ENCODE measurements around the gene CBARP.

GRCh38 chr19:1234955-1235380 lies 2.8 kb downstream of the CBARP start:
- TF ChIP-seq, protein P1, sequence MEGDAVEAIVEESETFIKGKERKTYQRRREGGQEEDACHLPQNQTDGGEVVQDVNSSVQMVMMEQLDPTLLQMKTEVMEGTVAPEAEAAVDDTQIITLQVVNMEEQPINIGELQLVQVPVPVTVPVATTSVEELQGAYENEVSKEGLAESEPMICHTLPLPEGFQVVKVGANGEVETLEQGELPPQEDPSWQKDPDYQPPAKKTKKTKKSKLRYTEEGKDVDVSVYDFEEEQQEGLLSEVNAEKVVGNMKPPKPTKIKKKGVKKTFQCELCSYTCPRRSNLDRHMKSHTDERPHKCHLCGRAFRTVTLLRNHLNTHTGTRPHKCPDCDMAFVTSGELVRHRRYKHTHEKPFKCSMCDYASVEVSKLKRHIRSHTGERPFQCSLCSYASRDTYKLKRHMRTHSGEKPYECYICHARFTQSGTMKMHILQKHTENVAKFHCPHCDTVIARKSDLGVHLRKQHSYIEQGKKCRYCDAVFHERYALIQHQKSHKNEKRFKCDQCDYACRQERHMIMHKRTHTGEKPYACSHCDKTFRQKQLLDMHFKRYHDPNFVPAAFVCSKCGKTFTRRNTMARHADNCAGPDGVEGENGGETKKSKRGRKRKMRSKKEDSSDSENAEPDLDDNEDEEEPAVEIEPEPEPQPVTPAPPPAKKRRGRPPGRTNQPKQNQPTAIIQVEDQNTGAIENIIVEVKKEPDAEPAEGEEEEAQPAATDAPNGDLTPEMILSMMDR (IDR thresholded peaks at IDR 0.05; ENCODE audit: insufficient read depth, low read length, poor library complexity, severe bottlenecking): no peak
- TF ChIP-seq EZH2phosphoT487 (conservative IDR thresholded peaks at IDR 0.05; ENCODE audit: low read length): no peak

All from SU-DHL-6 (cell line).